Activated naive CD8-positive, alpha-beta T cell treated with anti-CD3 and anti-CD28 coated beads, Interleukin-2, amount 10 ng/mL, durations not matched to agents 7 days and 5 days (primary cell): ENCODE data around the gene IKBKG. TPM values are rescaled to one million over a fixed set of nuclear protein-coding genes. Genes with fewer than 3 reads are reported as not detected.
"Not testable (repeated sequence)": the region's sequence is repeated elsewhere in the genome, so short reads cannot be mapped to it uniquely, and the experiment has no call there.

ENCODE experiments used
- ATAC-seq: fragments of 150-1000 bp; cut with Tn5 transposase; one replicate; pipeline ENCODE4 v1.10.0; 2021; ENCODE audit warnings: low read depth, moderate library complexity
- POLR2A ChIA-PET: fragments of 350-600 bp; sonication (Branson Sonifier 250); formaldehyde crosslinking; loops from one replicate; lab custom pipeline; 2021; ENCODE audit warnings: antibody characterized with exemption; lab: Charles Lee
- DNase-seq: peaks from one replicate; pipeline ENCODE4 v3.0.0; 2021
- H3K27ac Mint-ChIP-seq: one replicate; pipeline ENCODE4 v1.8.0; 2022; ENCODE audit warnings: mild to moderate bottlenecking, mixed read lengths
- H3K27me3 Mint-ChIP-seq: one replicate; pipeline ENCODE4 v1.8.0; 2022; ENCODE audit warnings: mild to moderate bottlenecking, moderate library complexity, mixed read lengths
- H3K36me3 Mint-ChIP-seq: one replicate; pipeline ENCODE4 v1.8.0; 2021; ENCODE audit warnings: mild to moderate bottlenecking, mixed read lengths
- H3K4me1 Mint-ChIP-seq: one replicate; pipeline ENCODE4 v1.8.0; 2021; ENCODE audit warnings: mixed read lengths
- H3K4me3 Mint-ChIP-seq: one replicate; pipeline ENCODE4 v1.8.0; 2022; ENCODE audit warnings: mild to moderate bottlenecking, moderate library complexity, mixed read lengths
- H3K9me3 Mint-ChIP-seq: one replicate; pipeline ENCODE4 v1.8.0; 2021; ENCODE audit warnings: mixed read lengths
- total RNA-seq, 2 experiments: library from RNA; stranded (reverse); gene quantifications; one replicate each; pipeline ENCODE4 v1.2.3, GENCODE V29; 2021

Gene IKBKG
- total RNA-seq, 2 experiments from 2014 or later, result 56.1 to 61.7 TPM

GRCh38 chrX:154595559-154596249 is 48.3 kb downstream of the IKBKG start:
- no peak overlapping the region for H3K4me3 Mint-ChIP-seq
- DNase-seq (no peak), ATAC-seq (no peak)
- peaks cover 3% of the 10 kb centered on the region for H3K9me3 Mint-ChIP-seq
- POLR2A ChIA-PET, result no interaction called here
- no peaks in the 10 kb centered on the region for H3K36me3 Mint-ChIP-seq
- no peak overlapping the region for H3K27ac Mint-ChIP-seq
- peaks cover 10% of the 10 kb centered on the region for H3K27me3 Mint-ChIP-seq
- H3K4me1 Mint-ChIP-seq, result peaks cover 10% of the 10 kb centered on the region

DNA sequence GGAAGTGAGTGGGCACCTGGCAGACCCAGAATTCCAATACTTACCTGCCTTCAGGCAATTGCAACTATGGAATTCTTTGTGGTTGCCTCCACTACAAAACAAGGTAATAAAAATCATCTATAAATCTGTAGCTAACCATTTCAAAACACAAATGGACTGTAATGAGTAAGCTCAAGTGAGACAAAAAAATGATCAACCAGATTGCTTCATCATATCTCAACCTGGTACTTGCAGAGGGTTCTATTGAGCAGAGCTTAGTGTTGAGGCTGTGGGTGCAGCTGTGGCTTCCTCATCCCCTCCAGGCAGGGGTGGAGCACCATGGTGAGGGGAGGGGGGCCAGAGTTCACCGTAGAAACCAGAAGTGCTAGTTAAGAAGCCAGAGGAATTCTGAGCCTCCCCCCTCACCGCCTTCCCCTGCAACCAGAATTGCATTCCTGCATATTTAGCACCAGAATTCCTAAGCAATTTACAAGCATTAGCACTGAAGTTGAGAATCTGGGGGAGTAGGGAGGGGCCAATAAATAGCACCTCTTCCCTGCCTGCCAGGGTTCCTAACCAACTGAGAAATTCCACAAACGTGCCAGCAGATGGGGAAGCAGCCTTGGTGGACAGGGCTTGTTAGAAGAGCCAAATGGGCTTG is 49.0 kb downstream of the IKBKG start:
- POLR2A ChIA-PET, result no interaction called here
- H3K36me3 Mint-ChIP-seq, result no peaks in the 10 kb centered on the region
- no peak overlapping the region for H3K27ac Mint-ChIP-seq
- H3K4me1 Mint-ChIP-seq, result peaks cover 10% of the 10 kb centered on the region
- H3K4me3 Mint-ChIP-seq, result no peak overlapping the region
- DNase-seq (no peak), ATAC-seq (no peak)
- peaks cover 10% of the 10 kb centered on the region for H3K27me3 Mint-ChIP-seq
- H3K9me3 Mint-ChIP-seq, result peaks cover 3% of the 10 kb centered on the region

- no peak for DNase-seq
- Mint-ChIP-seq H3K27ac (no peak overlapping the region), H3K36me3 (no peaks in the 10 kb centered on the region), H3K4me1 (peaks cover 10% of the 10 kb centered on the region), H3K9me3 (peaks cover 3% of the 10 kb centered on the region), H3K4me3 (no peak overlapping the region), H3K27me3 (peaks cover 11% of the 10 kb centered on the region)
- POLR2A ChIA-PET, result no interaction called here
- no peak for ATAC-seq
These were observed 49.8 kb downstream of the IKBKG start for GRCh38 chrX:154597221-154597620.

DNA sequence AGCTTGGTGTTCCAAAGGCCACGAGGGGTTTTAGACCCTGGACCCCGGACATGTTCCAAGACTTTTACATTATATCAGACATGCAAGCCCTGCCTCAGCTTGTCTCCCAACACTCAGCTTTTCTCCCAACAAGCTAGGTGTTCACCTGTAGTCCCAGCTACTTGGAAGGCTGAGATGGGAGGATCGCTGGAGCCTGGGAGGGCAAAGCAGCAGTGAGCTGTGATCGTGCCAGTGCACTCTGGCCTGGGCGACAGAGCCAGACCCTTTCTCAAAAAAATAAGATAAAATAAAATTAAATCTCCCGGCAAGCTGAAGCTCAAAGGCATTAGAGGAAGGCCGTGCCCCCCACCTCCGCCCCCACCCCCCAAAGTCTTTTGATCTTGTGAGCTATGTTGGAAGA is 51.2 kb downstream of the IKBKG start:
- Mint-ChIP-seq H3K36me3 (no peaks in the 10 kb centered on the region), H3K9me3 (peaks cover 3% of the 10 kb centered on the region), H3K4me1 (peaks cover 10% of the 10 kb centered on the region), H3K4me3 (no peak overlapping the region), H3K27ac (no peak overlapping the region), H3K27me3 (peaks cover 9% of the 10 kb centered on the region)
- no peak for DNase-seq
- no peak for ATAC-seq
- POLR2A ChIA-PET, result no interaction called here

DNA sequence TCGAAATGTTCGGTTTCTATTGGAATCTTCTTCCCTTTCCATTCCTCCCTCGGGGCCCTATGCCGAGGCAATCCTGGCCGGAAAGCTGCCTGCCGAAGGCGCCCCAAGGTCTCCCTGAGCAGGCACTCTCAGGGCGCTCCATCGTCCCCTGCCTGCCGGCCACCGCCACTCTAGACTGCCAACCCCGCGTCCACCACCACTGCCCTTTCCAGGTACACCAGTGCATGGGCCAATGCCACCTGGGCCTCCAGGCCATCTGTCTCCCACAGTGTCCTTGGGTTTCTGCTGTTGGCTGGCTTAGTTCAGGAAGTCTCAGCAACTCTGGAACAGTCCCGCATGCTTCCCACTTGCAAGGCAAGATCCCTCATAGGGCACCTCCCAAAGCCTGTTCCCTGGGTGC is 52.1 kb downstream of the IKBKG start:
- DNase-seq (no peak), ATAC-seq (no peak)
- POLR2A ChIA-PET, result no interaction called here
- Mint-ChIP-seq H3K4me1 (peaks cover 13% of the 10 kb centered on the region), H3K27ac (no peak overlapping the region), H3K4me3 (no peak overlapping the region), H3K36me3 (no peaks in the 10 kb centered on the region), H3K9me3 (peaks cover 3% of the 10 kb centered on the region), H3K27me3 (peaks cover 9% of the 10 kb centered on the region)

GRCh38 chrX:154600759-154601374 is 53.4 kb downstream of the IKBKG start:
- Mint-ChIP-seq H3K4me1 (peaks cover 11% of the 10 kb centered on the region), H3K9me3 (peaks cover 3% of the 10 kb centered on the region), H3K27ac (no peak overlapping the region), H3K27me3 (peaks cover 7% of the 10 kb centered on the region), H3K4me3 (no peak overlapping the region), H3K36me3 (no peaks in the 10 kb centered on the region)
- POLR2A ChIA-PET, result no interaction called here
- DNase-seq, result no peak
- ATAC-seq, result no peak

GRCh38 chrX:154602226-154602625 is 54.8 kb downstream of the IKBKG start:
- H3K4me1 Mint-ChIP-seq, result peaks cover 19% of the 10 kb centered on the region
- H3K4me3 Mint-ChIP-seq, result no peak overlapping the region
- H3K9me3 Mint-ChIP-seq, result peaks cover 3% of the 10 kb centered on the region
- H3K27me3 Mint-ChIP-seq, result peaks cover 4% of the 10 kb centered on the region
- POLR2A ChIA-PET, result no interaction called here
- ATAC-seq (no peak), DNase-seq (no peak)
- H3K27ac Mint-ChIP-seq, result no peak overlapping the region
- no peaks in the 10 kb centered on the region for H3K36me3 Mint-ChIP-seq

GRCh38 chrX:154602766-154603437 is 55.5 kb downstream of the IKBKG start:
- H3K27ac Mint-ChIP-seq, result no peak overlapping the region
- H3K9me3 Mint-ChIP-seq, result no peaks in the 10 kb centered on the region
- H3K4me1 Mint-ChIP-seq, result peaks cover 19% of the 10 kb centered on the region
- H3K4me3 Mint-ChIP-seq, result no peak overlapping the region
- H3K27me3 Mint-ChIP-seq, result peaks cover 4% of the 10 kb centered on the region
- DNase-seq (no peak), ATAC-seq (no peak)
- no peaks in the 10 kb centered on the region for H3K36me3 Mint-ChIP-seq
- POLR2A ChIA-PET, result no interaction called here

GRCh38 chrX:154603438-154604430 is 56.3 kb downstream of the IKBKG start:
- no peak for DNase-seq
- Mint-ChIP-seq H3K9me3 (no peaks in the 10 kb centered on the region), H3K36me3 (no peaks in the 10 kb centered on the region), H3K27ac (no peak overlapping the region), H3K4me3 (no peak overlapping the region), H3K27me3 (peaks cover 4% of the 10 kb centered on the region), H3K4me1 (peaks cover 19% of the 10 kb centered on the region)
- POLR2A ChIA-PET, result no interaction called here
- no peak for ATAC-seq

- Mint-ChIP-seq H3K27ac (no peak overlapping the region), H3K9me3 (no peaks in the 10 kb centered on the region), H3K36me3 (no peaks in the 10 kb centered on the region), H3K4me3 (no peak overlapping the region), H3K27me3 (peaks cover 4% of the 10 kb centered on the region), H3K4me1 (peaks cover 13% of the 10 kb centered on the region)
- DNase-seq (no peak), ATAC-seq (no peak)
- POLR2A ChIA-PET, result no interaction called here
These were observed 58.1 kb downstream of the IKBKG start for GRCh38 chrX:154605566-154605965.

GRCh38 chrX:154607370-154607769 is 60.0 kb downstream of the IKBKG start:
- Mint-ChIP-seq H3K27me3 (peaks cover 2% of the 10 kb centered on the region), H3K4me1 (peaks cover 13% of the 10 kb centered on the region), H3K9me3 (no peaks in the 10 kb centered on the region), H3K27ac (no peak overlapping the region), H3K36me3 (no peaks in the 10 kb centered on the region), H3K4me3 (no peak overlapping the region)
- ATAC-seq (no peak), DNase-seq (no peak)
- POLR2A ChIA-PET, result no interaction called here

DNA sequence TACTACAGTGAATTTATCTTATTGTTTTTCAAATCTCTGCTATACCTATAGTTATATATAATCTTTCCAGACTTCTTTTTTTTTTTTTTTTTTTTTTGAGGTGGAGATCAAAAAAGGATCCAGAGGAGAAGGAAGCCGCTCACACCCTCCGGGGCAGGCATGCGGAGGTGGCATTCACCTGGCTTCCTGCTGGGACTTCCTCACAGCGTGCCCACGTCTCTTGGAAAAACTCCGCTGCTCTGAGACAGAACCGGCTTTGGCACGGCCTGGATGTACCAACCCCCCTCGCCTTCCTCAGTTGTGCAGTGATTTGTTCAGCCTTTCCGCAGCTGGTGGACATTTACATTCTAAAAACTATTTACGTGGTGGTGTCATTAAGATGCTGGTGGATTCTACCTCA is 60.6 kb downstream of the IKBKG start:
- H3K27me3 Mint-ChIP-seq, H3K36me3 Mint-ChIP-seq, H3K4me3 Mint-ChIP-seq, ATAC-seq, DNase-seq, H3K27ac Mint-ChIP-seq, POLR2A ChIA-PET, H3K9me3 Mint-ChIP-seq: not testable (repeated sequence)
- H3K4me1 Mint-ChIP-seq, result peaks cover 13% of the 10 kb centered on the region

- H3K36me3 Mint-ChIP-seq, ATAC-seq, POLR2A ChIA-PET, H3K4me3 Mint-ChIP-seq, DNase-seq, H3K27me3 Mint-ChIP-seq, H3K27ac Mint-ChIP-seq, H3K9me3 Mint-ChIP-seq: not testable (repeated sequence)
- H3K4me1 Mint-ChIP-seq, result peaks cover 13% of the 10 kb centered on the region
These were observed 61.4 kb downstream of the IKBKG start for GRCh38 chrX:154608823-154609222.
